H9 (cell line): Measurements from ENCODE around the gene SIL1. TPM values are rescaled to one million over a fixed set of nuclear protein-coding genes. Genes with fewer than 3 reads are reported as not detected.

Experiments used
- DNase-seq: peaks from one replicate; pipeline ENCODE4 v3.0.0-alpha.2; 2017
- H2AFZ ChIP-seq: one replicate; pipeline ENCODE4 v1.6.1; 2013; ENCODE audit warnings: mild to moderate bottlenecking, low read length, control low read depth, moderate library complexity
- H2AK5ac ChIP-seq: 2 replicates; pipeline ENCODE4 v1.6.1; 2013; ENCODE audit warnings: low read length, control low read depth, mixed read lengths; ENCODE audit not compliant: insufficient read length
- H2BK120ac ChIP-seq: one replicate; pipeline ENCODE4 v1.6.1; 2013; ENCODE audit warnings: low read depth, mild to moderate bottlenecking, low read length, control low read depth, inconsistent platforms; ENCODE audit not compliant: poor library complexity, severe bottlenecking
- H2BK12ac ChIP-seq: 2 replicates; pipeline ENCODE4 v1.6.1; 2013; ENCODE audit warnings: low read length, control low read depth, mixed read lengths, low read depth; ENCODE audit not compliant: insufficient read length
- H2BK15ac ChIP-seq: 2 replicates; pipeline ENCODE4 v1.6.1; 2013; ENCODE audit warnings: low read depth, low read length, control low read depth
- H2BK20ac ChIP-seq: one replicate; pipeline ENCODE4 v1.6.1; 2013; ENCODE audit warnings: low read depth, mild to moderate bottlenecking, low read length, control low read depth, inconsistent platforms; ENCODE audit not compliant: poor library complexity, severe bottlenecking
- H2BK5ac ChIP-seq: 2 replicates; pipeline ENCODE4 v1.6.1; 2013; ENCODE audit warnings: low read length, control low read depth, mixed read lengths; ENCODE audit not compliant: insufficient read length
- H3K14ac ChIP-seq: 2 replicates; pipeline ENCODE4 v1.6.1; 2013; ENCODE audit warnings: low read length, control low read depth; ENCODE audit not compliant: insufficient read depth
- H3K18ac ChIP-seq: 2 replicates; pipeline ENCODE4 v1.6.1; 2013; ENCODE audit warnings: low read depth, mild to moderate bottlenecking, mixed read lengths, low read length, control low read depth; ENCODE audit not compliant: insufficient read length
- H3K23ac ChIP-seq: 2 replicates; pipeline ENCODE4 v1.6.1; 2013; ENCODE audit warnings: low read length, control low read depth, mixed read lengths, low read depth; ENCODE audit not compliant: insufficient read length
- H3K23me2 ChIP-seq: 2 replicates; pipeline ENCODE4 v1.6.1; 2013; ENCODE audit warnings: low read depth, mild to moderate bottlenecking, mixed read lengths, low read length, control low read depth; ENCODE audit not compliant: insufficient read length, poor library complexity, severe bottlenecking
- H3K27ac ChIP-seq: 2 replicates; pipeline ENCODE4 v1.5.1; 2013; ENCODE audit warnings: low read length, control low read depth, mixed read lengths, low read depth; ENCODE audit not compliant: insufficient read length
- H3K27me3 ChIP-seq: 2 replicates; pipeline ENCODE4 v1.6.1; 2013; ENCODE audit warnings: low read length, control low read depth, inconsistent platforms; ENCODE audit not compliant: insufficient read depth
- H3K4ac ChIP-seq: 2 replicates; pipeline ENCODE4 v1.6.1; 2013; ENCODE audit warnings: low read depth, mild to moderate bottlenecking, control low read depth, inconsistent platforms, low read length, moderate library complexity
- H3K4me1 ChIP-seq: 2 replicates; pipeline ENCODE4 v1.6.1; 2013; ENCODE audit warnings: low read length, control low read depth, inconsistent platforms; ENCODE audit not compliant: insufficient read depth
- H3K4me2 ChIP-seq: 2 replicates; pipeline ENCODE4 v1.6.1; 2013; ENCODE audit warnings: low read length, control low read depth, mixed read lengths; ENCODE audit not compliant: insufficient read length, insufficient read depth
- H3K56ac ChIP-seq: 2 replicates; pipeline ENCODE4 v1.6.1; 2013; ENCODE audit warnings: low read depth, mild to moderate bottlenecking, mixed read lengths, low read length, control low read depth; ENCODE audit not compliant: insufficient read length
- H3K79me1 ChIP-seq: 2 replicates; pipeline ENCODE4 v1.6.1; 2013; ENCODE audit warnings: low read depth, mild to moderate bottlenecking, moderate library complexity, low read length, control low read depth, inconsistent platforms; ENCODE audit not compliant: insufficient read depth, poor library complexity, severe bottlenecking
- H3K79me2 ChIP-seq: 2 replicates; pipeline ENCODE4 v1.6.1; 2013; ENCODE audit warnings: low read length, control low read depth, inconsistent platforms; ENCODE audit not compliant: insufficient read depth
- H3K9ac ChIP-seq: 2 replicates; pipeline ENCODE4 v1.6.1; 2013; ENCODE audit warnings: low read length, control low read depth, mixed read lengths; ENCODE audit not compliant: insufficient read length; ENCODE audit errors: extremely low read depth
- H3K9me3 ChIP-seq: one replicate; pipeline ENCODE4 v1.6.1; 2013; ENCODE audit warnings: low read depth, low read length, inconsistent platforms; ENCODE audit not compliant: control insufficient read depth
- H3T11ph ChIP-seq: one replicate; pipeline ENCODE4 v1.6.1; 2013; ENCODE audit warnings: mild to moderate bottlenecking, low read length, control low read depth, inconsistent platforms
- H4K20me1 ChIP-seq: one replicate; pipeline ENCODE4 v1.6.1; 2013; ENCODE audit not compliant: control insufficient read depth, insufficient read length, insufficient read depth
- H4K5ac ChIP-seq: 2 replicates; pipeline ENCODE4 v1.6.1; 2013; ENCODE audit warnings: low read depth, mild to moderate bottlenecking, mixed read lengths, low read length, control low read depth; ENCODE audit not compliant: insufficient read length
- H4K8ac ChIP-seq: replicated peaks from 2 replicates; pipeline ENCODE4 v1.6.1; 2013; ENCODE audit warnings: low read length, control low read depth, mixed read lengths, low read depth; ENCODE audit not compliant: insufficient read length
- H4K91ac ChIP-seq: 2 replicates; pipeline ENCODE4 v1.6.1; 2013; ENCODE audit warnings: low read depth, mild to moderate bottlenecking, moderate library complexity, mixed read lengths, low read length, control low read depth; ENCODE audit not compliant: insufficient read length
- H3K27ac Mint-ChIP-seq, 3 experiments: 2 replicates in 2 of 3; 3 replicates in 1 of 3; pipeline ENCODE4 v1.8.0; 2020 to 2021; ENCODE audit warnings: mixed read lengths in 3 of 3, mild to moderate bottlenecking in 1 of 3, moderate library complexity in 1 of 3
- H3K27me3 Mint-ChIP-seq: 2 replicates; pipeline ENCODE4 v1.8.0; 2021; ENCODE audit warnings: low read depth, mild to moderate bottlenecking, moderate library complexity, mixed read lengths
- H3K36me3 Mint-ChIP-seq, 3 experiments: 2 replicates in 2 of 3; 3 replicates in 1 of 3; pipeline ENCODE4 v1.8.0; 2020 to 2021; ENCODE audit warnings: low read depth in 3 of 3, mixed read lengths in 3 of 3; ENCODE audit not compliant: insufficient read depth in 1 of 3
- H3K4me1 Mint-ChIP-seq, 2 experiments: 2 replicates each; pipeline ENCODE4 v1.8.0; 2020; ENCODE audit warnings: mixed read lengths in 2 of 2
- H3K4me3 Mint-ChIP-seq, 2 experiments: 2 replicates in 1 of 2; 3 replicates in 1 of 2; pipeline ENCODE4 v1.8.0; 2020 to 2021; ENCODE audit warnings: mild to moderate bottlenecking in 2 of 2, mixed read lengths in 2 of 2, moderate library complexity in 1 of 2
- H3K9me3 Mint-ChIP-seq, 2 experiments: 2 replicates in 1 of 2; 3 replicates in 1 of 2; pipeline ENCODE4 v1.8.0; 2020; ENCODE audit warnings: mild to moderate bottlenecking in 2 of 2, mixed read lengths in 2 of 2, moderate library complexity in 1 of 2
- WGBS: extraction: QIAGEN DNeasy Blood & Tissue Kit; methylation state at CpG from one replicate; pipeline ENCODE4 v1.1.7; 2013; ENCODE audit warnings: missing lambda C conversion rate, low lambda C conversion rate, mixed read lengths; ENCODE audit not compliant: insufficient read length; ENCODE audit errors: extremely low coverage; 5-methylcytosine and 5-hydroxymethylcytosine counted together
- total RNA-seq: library from RNA; stranded (reverse); gene quantifications from 2 replicates; pipeline ENCODE4 v1.2.1, GENCODE V29; 2021
- TF ChIP-seq, protein P1 (sequence below): fragments of 200-600 bp; sonication (generic); conservative IDR thresholded peaks from 3 replicates; pipeline ENCODE4 v1.8.0; 2021; ENCODE audit warnings: antibody characterized with exemption, mild to moderate bottlenecking

The SIL1 gene
- total RNA-seq, 1 experiment from 2014 or later: 10.6 TPM

DNA sequence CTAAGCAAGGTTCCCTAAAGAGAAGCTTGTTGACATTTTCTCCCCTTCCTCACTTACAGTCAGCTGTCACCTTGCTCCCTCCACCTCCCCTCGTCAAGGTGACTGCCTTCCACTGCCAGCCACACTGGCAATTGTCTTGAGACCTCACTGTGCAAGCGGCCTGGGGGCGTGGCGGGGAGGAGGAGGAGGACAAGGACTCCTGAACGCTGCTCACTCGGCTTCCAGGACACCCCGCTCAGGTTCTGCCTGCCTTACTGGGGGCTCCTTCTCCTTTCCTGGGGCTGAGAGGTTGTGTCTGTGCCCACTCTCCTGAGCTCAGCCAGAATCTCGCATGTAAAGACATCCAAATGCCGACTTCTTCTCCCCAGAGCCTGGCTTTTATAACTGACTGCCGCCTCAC is 262.7 kb downstream of the SIL1 start:
- no peak for DNase-seq
- Histone ChIP-seq H3K23me2 (no peaks in the 10 kb centered on the region), H3K4me1 (no peaks in the 10 kb centered on the region; the same call in 1 of the 2 replicates), H3K4ac (no peak overlapping the region), H3K79me2 (no peaks in the 10 kb centered on the region), H3K18ac (no peak overlapping the region), H3K23ac (no peak overlapping the region), H2BK12ac (no peak overlapping the region), H3K9ac (no peak overlapping the region), H4K8ac (no peak overlapping the region), H2AK5ac (no peak overlapping the region), H4K20me1 (no peaks in the 10 kb centered on the region), H2BK120ac (no peak overlapping the region), H3T11ph (no peak overlapping the region), H2BK5ac (no peak overlapping the region), H3K9me3 (no peaks in the 10 kb centered on the region), H4K91ac (no peak overlapping the region), H3K14ac (no peak overlapping the region; the same call in 1 of the 2 replicates), H3K27ac (no peak overlapping the region), H2AFZ (no peak overlapping the region), H3K79me1 (no peaks in the 10 kb centered on the region), H4K5ac (no peak overlapping the region), H3K56ac (no peak overlapping the region), H3K27me3 (no peaks in the 10 kb centered on the region), H2BK15ac (no peak overlapping the region), H2BK20ac (no peak overlapping the region), H3K4me2 (no peak overlapping the region)
- H3K36me3 Mint-ChIP-seq: peaks cover 36 to 58% (median 47%) of the 10 kb centered on the region in 3 experiments; a peak in 6 of 7 replicates
- H3K27ac Mint-ChIP-seq: peak overlapping the region in 2 of 3 experiments; percentile 21 to 92; a peak in 4 of 7 replicates
- peaks cover 32 to 42% of the 10 kb centered on the region in 2 experiments for H3K4me1 Mint-ChIP-seq
- TF ChIP-seq, protein P1, sequence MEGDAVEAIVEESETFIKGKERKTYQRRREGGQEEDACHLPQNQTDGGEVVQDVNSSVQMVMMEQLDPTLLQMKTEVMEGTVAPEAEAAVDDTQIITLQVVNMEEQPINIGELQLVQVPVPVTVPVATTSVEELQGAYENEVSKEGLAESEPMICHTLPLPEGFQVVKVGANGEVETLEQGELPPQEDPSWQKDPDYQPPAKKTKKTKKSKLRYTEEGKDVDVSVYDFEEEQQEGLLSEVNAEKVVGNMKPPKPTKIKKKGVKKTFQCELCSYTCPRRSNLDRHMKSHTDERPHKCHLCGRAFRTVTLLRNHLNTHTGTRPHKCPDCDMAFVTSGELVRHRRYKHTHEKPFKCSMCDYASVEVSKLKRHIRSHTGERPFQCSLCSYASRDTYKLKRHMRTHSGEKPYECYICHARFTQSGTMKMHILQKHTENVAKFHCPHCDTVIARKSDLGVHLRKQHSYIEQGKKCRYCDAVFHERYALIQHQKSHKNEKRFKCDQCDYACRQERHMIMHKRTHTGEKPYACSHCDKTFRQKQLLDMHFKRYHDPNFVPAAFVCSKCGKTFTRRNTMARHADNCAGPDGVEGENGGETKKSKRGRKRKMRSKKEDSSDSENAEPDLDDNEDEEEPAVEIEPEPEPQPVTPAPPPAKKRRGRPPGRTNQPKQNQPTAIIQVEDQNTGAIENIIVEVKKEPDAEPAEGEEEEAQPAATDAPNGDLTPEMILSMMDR: no peak
- no peak overlapping the region for H3K4me3 Mint-ChIP-seq
- peaks cover 2% of the 10 kb centered on the region; the same call in 1 of the 2 replicates for H3K27me3 Mint-ChIP-seq
- WGBS: no CpG with 5 or more reads among the region's 10 CpGs
- no peaks in the 10 kb centered on the region for H3K9me3 Mint-ChIP-seq
